ENCODE results near the gene CISH.

CISH gene

GRCh38 chr3:50571486-50571885 is 40.1 kb downstream of the CISH start:
- no peak for DNase-seq (ENCODE audit: low spot score)

- no peak for DNase-seq (ENCODE audit: low spot score)
Measured at GRCh38 chr3:50570508-50571279, 40.9 kb downstream of the CISH start.

GRCh38 chr3:50568947-50569749 is 42.4 kb downstream of the CISH start, which contains the start of gene HEMK1:
Gene HEMK1, plus strand, starts transcription at chr3:50569522. Its CDS starts 1,583 bp downstream, at chr3:50571105.
- DNase-seq (ENCODE audit: low spot score) = peak; percentile 96

DNA sequence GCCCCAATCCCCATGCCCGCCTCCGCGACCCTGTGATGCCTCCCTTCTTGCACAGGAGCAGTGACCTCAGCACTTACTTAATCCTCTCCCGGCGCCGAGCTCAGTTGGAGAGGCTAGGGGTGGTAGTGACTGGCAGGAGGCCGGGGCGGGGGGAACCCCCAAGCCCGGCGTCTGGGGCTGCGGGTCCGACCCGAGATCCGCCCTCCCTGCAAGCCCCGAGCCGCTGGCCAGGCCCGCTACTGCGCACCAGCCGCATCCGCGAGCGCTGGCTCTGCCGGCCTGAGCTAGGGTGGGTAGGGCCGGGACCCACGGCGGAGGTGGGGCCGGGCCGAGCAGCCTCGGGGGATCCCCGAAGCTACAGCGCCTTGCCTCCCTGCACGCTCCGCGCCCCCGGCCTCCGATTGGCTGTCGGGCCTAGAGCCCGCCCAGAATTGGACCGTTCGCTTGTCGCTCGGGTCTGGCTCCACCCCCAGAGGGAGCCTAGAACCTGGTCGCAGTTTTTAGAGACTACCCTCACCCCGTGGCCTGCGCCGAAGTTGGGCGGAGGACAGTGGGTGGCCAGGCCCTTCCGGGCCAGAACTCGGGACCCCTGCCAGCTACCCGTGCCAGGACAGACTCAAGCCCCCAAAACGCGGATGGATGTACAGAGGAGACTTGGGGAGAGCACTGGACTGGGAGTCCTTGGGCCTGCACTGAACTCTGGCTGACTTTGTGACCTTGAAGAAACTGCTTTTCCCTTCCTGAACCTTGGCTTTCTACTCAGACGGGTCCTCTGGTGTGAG is 44.0 kb downstream of the CISH start, which contains the start of gene C3orf18:
Gene C3orf18, minus strand, starts transcription at position 362 of the 782 bp plus-strand sequence. CDS start 2,048 bp downstream, outside the sequence.
- peak; percentile 89 for DNase-seq (ENCODE audit: low spot score)

DNA sequence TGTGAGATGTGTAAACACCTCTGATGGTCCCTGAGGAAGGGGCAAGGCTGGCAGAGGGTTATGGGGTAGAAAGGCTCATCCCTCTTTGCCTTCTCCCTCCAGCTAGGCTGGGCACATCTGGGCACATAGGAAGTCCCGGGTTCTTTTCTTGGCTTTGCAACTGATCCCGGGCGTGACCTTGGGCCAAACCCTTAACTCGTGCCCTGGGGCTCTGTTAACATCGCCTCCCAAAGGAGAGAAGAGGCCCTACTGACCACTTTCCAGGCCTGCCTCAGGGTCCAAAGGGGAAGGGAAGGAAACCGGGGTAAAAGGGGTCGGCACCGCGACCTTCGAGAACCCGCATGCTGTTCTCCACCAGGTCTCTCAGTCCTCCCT is 44.6 kb downstream of the CISH start:
- DNase-seq (ENCODE audit: low spot score) = no peak

GRCh38 chr3:50564321-50564720 is 47.3 kb downstream of the CISH start:
- DNase-seq (ENCODE audit: low spot score) = no peak

DNA sequence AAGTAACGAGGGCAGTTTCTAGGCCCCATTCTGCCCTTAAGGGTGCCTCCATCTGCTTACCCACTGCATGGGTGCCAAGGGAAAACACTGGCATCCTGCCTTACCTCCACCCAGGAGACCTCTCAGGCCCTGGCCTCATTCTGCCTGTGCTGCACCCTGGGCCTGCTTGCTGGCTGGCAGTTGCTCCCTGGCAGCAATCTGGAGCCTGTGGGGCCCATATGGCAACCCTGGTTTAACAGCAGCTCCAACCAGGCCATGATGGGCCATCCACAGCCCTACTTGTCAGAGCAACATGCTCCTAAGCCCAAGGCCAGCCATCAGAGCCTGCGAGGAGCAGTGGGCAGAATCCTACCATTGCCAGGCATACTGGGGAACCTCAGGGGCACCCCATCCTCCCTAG is 47.7 kb downstream of the CISH start:
- DNase-seq (ENCODE audit: low spot score) = no peak

GRCh38 chr3:50562861-50563260 is 48.7 kb downstream of the CISH start:
- no peak for DNase-seq (ENCODE audit: low spot score)

DNA sequence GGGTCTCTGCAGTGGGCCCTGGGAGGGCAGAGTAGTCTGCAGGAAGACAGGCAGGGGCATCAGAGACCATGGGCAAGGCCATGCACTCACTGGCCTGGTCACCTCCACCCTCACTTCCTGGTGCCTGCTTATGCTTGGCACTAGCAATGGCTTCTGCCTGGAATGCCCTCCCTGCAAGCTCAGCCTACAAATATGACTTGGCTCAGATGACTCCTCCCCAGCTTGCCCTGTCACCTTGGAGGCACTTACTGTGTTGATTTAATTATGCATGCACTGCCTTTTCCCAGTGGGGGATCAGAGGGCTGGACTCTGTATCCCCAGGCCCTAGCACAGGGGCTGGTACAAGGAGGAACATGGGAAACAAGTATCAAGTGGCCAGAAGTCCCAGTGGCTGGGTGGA is 51.9 kb downstream of the CISH start:
- no peak for DNase-seq (ENCODE audit: low spot score)

DNA sequence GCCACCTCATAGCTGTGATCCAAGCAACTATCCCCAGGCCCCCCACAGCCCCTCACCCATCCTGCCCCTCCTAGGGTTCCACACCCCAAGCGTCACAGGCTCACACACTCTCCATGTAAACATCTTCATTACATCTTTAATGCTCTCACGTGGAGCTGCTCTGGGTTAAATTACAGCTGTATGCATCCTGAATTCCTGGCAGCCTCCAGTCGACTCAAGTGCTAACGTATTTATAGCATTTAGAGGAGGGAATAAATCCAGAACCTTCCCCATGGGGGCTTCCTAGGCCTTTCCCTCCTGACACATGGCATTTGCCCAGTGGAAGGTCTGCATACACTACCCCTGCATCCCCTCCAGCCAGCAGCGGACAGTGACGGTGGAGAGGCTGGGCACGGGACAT is 53.7 kb downstream of the CISH start:
- no peak for DNase-seq (ENCODE audit: low spot score)

GRCh38 chr3:50557106-50557505 is 54.5 kb downstream of the CISH start:
- DNase-seq (ENCODE audit: low spot score) = no peak
